Neutrophil (primary cell): ENCODE data around the gene MDM4.

Experiments used
- H3K27ac ChIP-seq: fragments of 200-600 bp; sonication (generic); 2 replicates; pipeline ENCODE4 v1.5.1; 2016; ENCODE audit warnings: mild to moderate bottlenecking, moderate library complexity
- H3K27me3 ChIP-seq: fragments of 200-600 bp; sonication (generic); 2 replicates; pipeline ENCODE4 v1.6.0; 2016; ENCODE audit warnings: mild to moderate bottlenecking
- H3K36me3 ChIP-seq: fragments of 200-600 bp; sonication (generic); 2 replicates; pipeline ENCODE4 v1.5.1; 2017
- H3K4me1 ChIP-seq, 2 experiments: fragments of 200-600 bp in 1 of 2; sonication (generic) in 1 of 2; 1 replicate in 1 of 2; 2 replicates in 1 of 2; pipeline versions ENCODE4 v1.5.1 to v1.6.1; 2013 to 2016; ENCODE audit warnings: low read depth in 1 of 2, low read length in 1 of 2, mild to moderate bottlenecking in 1 of 2, moderate library complexity in 1 of 2; ENCODE audit not compliant: control insufficient read depth in 1 of 2, insufficient read depth in 1 of 2
- H3K4me3 ChIP-seq, 2 experiments: fragments of 200-600 bp in 1 of 2; sonication (generic) in 1 of 2; 1 replicate in 1 of 2; 2 replicates in 1 of 2; pipeline ENCODE4 v1.5.1; 2013 to 2016; ENCODE audit warnings: low read depth in 1 of 2, low read length in 1 of 2, mild to moderate bottlenecking in 1 of 2, moderate library complexity in 1 of 2
- H3K9me3 ChIP-seq: fragments of 200-600 bp; sonication (generic); 2 replicates; pipeline ENCODE4 v1.5.1; 2016
- TF ChIP-seq, protein P1 (sequence below): fragments of 200-600 bp; sonication (generic); IDR thresholded peaks from 2 replicates; pipeline ENCODE4 v1.5.1; 2016; ENCODE audit warnings: antibody characterized with exemption

MDM4 gene

GRCh38 chr1:204563780-204564179, 47.6 kb downstream of the MDM4 start:
- H3K9me3 ChIP-seq: no peaks in the 10 kb centered on the region
- H3K4me3 ChIP-seq: no peak overlapping the region
- TF ChIP-seq, protein P1, sequence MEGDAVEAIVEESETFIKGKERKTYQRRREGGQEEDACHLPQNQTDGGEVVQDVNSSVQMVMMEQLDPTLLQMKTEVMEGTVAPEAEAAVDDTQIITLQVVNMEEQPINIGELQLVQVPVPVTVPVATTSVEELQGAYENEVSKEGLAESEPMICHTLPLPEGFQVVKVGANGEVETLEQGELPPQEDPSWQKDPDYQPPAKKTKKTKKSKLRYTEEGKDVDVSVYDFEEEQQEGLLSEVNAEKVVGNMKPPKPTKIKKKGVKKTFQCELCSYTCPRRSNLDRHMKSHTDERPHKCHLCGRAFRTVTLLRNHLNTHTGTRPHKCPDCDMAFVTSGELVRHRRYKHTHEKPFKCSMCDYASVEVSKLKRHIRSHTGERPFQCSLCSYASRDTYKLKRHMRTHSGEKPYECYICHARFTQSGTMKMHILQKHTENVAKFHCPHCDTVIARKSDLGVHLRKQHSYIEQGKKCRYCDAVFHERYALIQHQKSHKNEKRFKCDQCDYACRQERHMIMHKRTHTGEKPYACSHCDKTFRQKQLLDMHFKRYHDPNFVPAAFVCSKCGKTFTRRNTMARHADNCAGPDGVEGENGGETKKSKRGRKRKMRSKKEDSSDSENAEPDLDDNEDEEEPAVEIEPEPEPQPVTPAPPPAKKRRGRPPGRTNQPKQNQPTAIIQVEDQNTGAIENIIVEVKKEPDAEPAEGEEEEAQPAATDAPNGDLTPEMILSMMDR: no peak
- peaks cover 93% of the 10 kb centered on the region for H3K36me3 ChIP-seq
- H3K4me1 ChIP-seq: no peaks in the 10 kb centered on the region
- no peaks in the 10 kb centered on the region for H3K27me3 ChIP-seq
- no peak overlapping the region for H3K27ac ChIP-seq

DNA sequence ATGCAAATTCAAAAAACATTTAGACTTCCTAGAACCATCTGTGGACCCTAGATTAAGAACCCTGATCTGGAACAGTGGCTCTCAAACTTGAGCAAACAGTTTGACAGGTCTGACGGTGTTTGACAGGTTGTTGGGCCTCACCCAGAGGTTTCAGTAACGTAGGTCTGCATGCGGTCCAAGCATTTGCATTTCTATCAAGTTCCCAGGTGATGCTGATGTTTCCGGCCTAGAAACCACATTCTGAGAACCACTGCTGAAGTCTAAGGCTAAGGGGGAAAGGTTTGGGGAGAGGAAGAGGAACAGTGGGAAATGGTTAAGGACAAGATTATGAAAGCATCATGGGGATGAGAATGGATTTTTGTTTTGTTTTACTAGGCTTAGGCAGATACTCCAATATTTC, 48.6 kb downstream of the MDM4 start:
- Histone ChIP-seq H3K9me3 (no peaks in the 10 kb centered on the region), H3K27me3 (no peaks in the 10 kb centered on the region), H3K4me1 (no peaks in the 10 kb centered on the region), H3K36me3 (peaks cover 93% of the 10 kb centered on the region), H3K4me3 (no peak overlapping the region), H3K27ac (peak overlapping the region; percentile 10)
- TF ChIP-seq, protein P1: no peak

DNA sequence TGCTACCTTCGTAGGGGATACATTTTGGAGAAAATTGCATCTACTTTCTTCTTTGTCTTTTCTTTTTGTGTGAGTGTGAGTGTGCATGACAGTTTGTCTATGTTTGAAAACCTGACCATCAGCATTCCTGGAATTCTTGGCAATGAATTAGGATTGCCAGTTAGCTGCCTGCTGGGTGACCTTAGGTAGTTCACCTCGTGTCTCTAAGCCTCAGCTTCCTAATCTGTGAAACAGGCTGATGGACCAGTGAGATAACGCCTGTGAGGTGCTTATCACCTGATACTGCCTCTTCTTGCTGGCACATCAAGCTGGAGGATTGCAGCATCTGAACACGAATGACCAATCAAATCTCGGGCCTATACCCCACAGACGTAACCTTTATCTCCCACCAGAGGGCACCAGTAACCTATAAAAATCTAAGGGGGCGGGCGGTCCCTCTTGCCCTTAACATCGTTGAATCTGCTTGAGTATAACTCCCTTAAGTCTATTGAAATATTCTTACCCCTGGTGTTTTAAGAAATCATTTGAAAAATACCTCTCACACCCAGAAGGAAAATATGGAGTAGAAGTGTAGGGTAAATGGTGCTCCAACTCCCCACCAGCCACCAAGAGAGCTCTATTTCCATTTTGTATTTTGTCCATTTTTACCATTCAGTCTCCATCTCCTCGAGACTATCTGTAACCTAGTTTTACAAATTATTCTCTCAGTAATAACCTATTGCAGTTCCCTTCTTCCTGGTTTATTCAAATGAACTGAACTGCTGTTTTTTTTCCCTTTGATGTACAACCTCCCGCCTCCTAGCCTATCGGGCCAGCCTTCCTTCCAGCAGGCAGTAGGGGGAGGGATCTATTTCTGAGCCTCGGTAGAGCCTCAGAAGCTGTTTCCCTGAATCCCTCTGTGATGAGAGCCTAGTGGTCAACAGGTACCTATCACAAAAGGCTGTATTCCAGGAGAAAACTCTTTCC, 49.7 kb downstream of the MDM4 start:
- Histone ChIP-seq H3K4me3 (no peak overlapping the region), H3K27me3 (no peaks in the 10 kb centered on the region), H3K9me3 (no peaks in the 10 kb centered on the region), H3K27ac (no peak overlapping the region), H3K4me1 (no peaks in the 10 kb centered on the region), H3K36me3 (peaks cover 91% of the 10 kb centered on the region)
- TF ChIP-seq, protein P1: no peak

DNA sequence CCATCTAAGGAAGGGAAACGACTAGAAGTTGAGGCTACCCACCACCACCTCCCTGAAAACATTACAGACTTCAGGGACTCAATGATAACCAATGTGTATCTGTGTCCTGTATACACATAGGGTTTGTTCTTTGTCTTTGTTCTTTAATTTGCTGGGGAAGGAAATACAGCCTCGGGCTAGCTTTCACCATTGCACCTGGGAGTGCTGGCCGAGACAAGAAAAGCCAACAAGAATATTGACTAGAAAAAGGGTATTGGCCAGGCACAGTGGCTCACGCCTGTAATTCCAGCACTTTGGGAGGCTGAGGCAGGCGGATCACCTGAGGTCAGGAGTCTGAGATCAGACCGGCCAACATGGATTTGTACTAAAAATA, 50.4 kb downstream of the MDM4 start:
- H3K4me1 ChIP-seq: no peaks in the 10 kb centered on the region
- no peak overlapping the region for H3K4me3 ChIP-seq
- H3K27me3 ChIP-seq: no peaks in the 10 kb centered on the region
- H3K27ac ChIP-seq: no peak overlapping the region
- H3K36me3 ChIP-seq: peaks cover 90% of the 10 kb centered on the region
- TF ChIP-seq, protein P1: no peak
- H3K9me3 ChIP-seq: no peaks in the 10 kb centered on the region

GRCh38 chr1:204567071-204567470, 50.9 kb downstream of the MDM4 start:
- TF ChIP-seq, protein P1: no peak
- H3K27ac ChIP-seq: no peak overlapping the region
- H3K36me3 ChIP-seq: peaks cover 89% of the 10 kb centered on the region

More at GRCh38 chr1:204567071-204567470, 50.9 kb downstream of the MDM4 start:
- Histone ChIP-seq H3K9me3 (no peaks in the 10 kb centered on the region), H3K27me3 (no peaks in the 10 kb centered on the region), H3K4me3 (no peak overlapping the region), H3K4me1 (no peaks in the 10 kb centered on the region)
